Neural progenitor cell (in vitro differentiated cells): Measurements from ENCODE around the gene SPANXD.

Experiments used
- EZH2 ChIP-seq: fragments of 200-600 bp; sonication (generic); IDR thresholded peaks from 2 replicates; pipeline ENCODE4 v1.6.1; 2017; ENCODE audit warnings: antibody characterized with exemption, mild to moderate bottlenecking, moderate library complexity
- EZH2phosphoT487 ChIP-seq: fragments of 200-600 bp; sonication (generic); IDR thresholded peaks from 2 replicates; pipeline ENCODE4 v1.6.1; 2017; ENCODE audit warnings: antibody characterized with exemption

DNA sequence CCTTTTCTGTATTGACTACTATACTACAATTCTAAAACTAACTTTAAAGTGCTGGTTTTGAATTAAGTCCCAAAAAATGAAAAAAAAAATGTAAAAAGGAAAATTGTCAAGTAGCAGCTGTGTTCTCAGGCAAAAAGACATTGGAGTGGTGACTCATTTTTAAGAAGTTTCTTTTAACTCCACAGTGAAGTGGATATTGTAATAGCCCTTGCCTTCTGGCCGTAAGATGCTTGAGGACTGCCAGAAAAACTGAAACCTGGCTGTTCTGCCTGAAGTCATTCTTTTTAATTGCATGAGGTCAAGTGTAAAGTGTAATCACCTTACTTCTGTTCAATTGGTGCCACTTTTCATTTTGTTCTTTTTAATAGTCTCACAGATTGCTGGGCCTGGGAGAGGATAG lies 28.9 kb downstream of the SPANXD start:
- TF ChIP-seq EZH2 (no peak), EZH2phosphoT487 (no peak)
